ENCODE results near the gene STIM2.

- TF ChIP-seq, protein P1, sequence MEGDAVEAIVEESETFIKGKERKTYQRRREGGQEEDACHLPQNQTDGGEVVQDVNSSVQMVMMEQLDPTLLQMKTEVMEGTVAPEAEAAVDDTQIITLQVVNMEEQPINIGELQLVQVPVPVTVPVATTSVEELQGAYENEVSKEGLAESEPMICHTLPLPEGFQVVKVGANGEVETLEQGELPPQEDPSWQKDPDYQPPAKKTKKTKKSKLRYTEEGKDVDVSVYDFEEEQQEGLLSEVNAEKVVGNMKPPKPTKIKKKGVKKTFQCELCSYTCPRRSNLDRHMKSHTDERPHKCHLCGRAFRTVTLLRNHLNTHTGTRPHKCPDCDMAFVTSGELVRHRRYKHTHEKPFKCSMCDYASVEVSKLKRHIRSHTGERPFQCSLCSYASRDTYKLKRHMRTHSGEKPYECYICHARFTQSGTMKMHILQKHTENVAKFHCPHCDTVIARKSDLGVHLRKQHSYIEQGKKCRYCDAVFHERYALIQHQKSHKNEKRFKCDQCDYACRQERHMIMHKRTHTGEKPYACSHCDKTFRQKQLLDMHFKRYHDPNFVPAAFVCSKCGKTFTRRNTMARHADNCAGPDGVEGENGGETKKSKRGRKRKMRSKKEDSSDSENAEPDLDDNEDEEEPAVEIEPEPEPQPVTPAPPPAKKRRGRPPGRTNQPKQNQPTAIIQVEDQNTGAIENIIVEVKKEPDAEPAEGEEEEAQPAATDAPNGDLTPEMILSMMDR (IDR thresholded peaks at IDR 0.05) = no peak
- TF ChIP-seq POLR2AphosphoS5 (IDR thresholded peaks at IDR 0.05) (no peak), POLR2A (IDR thresholded peaks at IDR 0.05) (no peak)
Measured at GRCh38 chr4:27003642-27004113, 143.0 kb downstream of the STIM2 start.

Data from prostate gland (tissue), 2 donors.